ENCODE measurements around the gene PIF1. TPM values are rescaled to one million over a fixed set of nuclear protein-coding genes. Genes with fewer than 3 reads are reported as not detected.

Gene PIF1
- total RNA-seq, 4 donors from 2014 or later, result 0.42 to 5.9 (median 1.5) TPM

DNA sequence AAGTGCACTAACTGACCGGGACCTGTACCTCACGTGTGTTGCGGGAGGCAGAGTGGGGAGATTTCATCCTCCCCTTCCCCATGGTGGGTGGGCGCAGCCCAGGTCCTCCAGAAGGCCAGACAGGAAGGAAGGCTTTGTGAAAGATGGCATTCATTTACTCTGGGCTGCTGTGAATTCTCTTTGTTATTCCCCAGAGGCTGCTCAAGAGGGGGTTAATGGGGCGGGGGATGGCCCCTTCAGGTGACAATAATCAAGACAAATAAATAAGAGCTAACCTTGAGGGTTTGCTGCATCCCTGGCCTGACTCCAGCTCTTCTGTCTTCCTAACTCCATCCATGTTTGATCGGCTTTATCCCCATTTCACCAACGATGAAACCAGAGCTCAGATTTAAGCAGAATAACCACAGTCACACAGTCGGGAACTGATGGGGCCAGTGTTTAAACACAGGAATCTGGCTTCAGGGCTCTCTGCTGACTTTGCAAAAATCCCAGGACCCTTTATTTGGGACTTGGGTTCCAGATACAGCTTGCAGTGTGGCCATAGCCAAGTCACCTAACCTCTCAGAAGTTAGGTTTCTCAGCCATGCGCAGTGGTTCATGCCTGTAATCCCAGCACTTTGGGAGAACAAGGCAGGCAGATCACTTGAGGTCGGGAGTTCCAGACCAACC, 16.5 kb downstream of the PIF1 start:
- WGBS, result 65% methylated on average over 9 of the region's 10 CpGs
- Histone ChIP-seq H3K4me1 (peaks cover 11% of the 10 kb centered on the region), H3K27ac (no peak overlapping the region), H3K36me3 (no peaks in the 10 kb centered on the region), H3K4me3 (no peak overlapping the region), H3K9me3 (no peaks in the 10 kb centered on the region), H3K27me3 (no peaks in the 10 kb centered on the region)
- no peak for DNase-seq (ENCODE audit: low spot score in 2 of 2)
- TF ChIP-seq POLR2A (IDR thresholded peaks at IDR 0.05), result no peak
- TF ChIP-seq POLR2AphosphoS5 (IDR thresholded peaks at IDR 0.05), result no peak
- TF ChIP-seq EP300 (IDR thresholded peaks at IDR 0.05), result no peak
- TF ChIP-seq, protein P1, sequence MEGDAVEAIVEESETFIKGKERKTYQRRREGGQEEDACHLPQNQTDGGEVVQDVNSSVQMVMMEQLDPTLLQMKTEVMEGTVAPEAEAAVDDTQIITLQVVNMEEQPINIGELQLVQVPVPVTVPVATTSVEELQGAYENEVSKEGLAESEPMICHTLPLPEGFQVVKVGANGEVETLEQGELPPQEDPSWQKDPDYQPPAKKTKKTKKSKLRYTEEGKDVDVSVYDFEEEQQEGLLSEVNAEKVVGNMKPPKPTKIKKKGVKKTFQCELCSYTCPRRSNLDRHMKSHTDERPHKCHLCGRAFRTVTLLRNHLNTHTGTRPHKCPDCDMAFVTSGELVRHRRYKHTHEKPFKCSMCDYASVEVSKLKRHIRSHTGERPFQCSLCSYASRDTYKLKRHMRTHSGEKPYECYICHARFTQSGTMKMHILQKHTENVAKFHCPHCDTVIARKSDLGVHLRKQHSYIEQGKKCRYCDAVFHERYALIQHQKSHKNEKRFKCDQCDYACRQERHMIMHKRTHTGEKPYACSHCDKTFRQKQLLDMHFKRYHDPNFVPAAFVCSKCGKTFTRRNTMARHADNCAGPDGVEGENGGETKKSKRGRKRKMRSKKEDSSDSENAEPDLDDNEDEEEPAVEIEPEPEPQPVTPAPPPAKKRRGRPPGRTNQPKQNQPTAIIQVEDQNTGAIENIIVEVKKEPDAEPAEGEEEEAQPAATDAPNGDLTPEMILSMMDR (IDR thresholded peaks at IDR 0.05), result no peak

DNA sequence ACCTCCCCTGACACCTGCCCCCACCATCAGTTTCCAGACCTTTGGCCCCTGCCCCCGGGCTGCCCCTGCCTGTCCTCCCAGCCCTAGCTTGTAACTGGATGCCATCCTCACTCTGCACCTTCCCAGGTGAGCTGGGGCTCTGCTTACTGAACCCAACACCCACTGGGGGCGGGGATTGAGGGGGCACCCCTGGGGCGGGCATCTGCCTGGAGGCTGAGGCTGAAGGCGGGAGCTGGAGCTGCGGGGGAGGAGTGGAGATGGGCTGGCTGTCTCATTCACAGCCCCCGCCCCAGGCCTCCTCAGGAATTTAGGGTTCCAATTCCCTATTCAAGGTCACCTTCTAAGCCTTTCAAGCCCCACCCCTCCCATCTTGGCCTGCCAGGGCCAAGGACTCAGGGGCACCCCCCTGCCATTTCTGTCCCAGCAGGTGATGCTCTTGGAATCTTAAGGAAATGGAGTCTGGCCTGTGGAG, 17.7 kb downstream of the PIF1 start:
- H3K27ac ChIP-seq, result no peak overlapping the region
- H3K36me3 ChIP-seq, result no peaks in the 10 kb centered on the region
- H3K9me3 ChIP-seq, result no peaks in the 10 kb centered on the region
- H3K4me1 ChIP-seq, result peaks cover 11% of the 10 kb centered on the region
- DNase-seq (ENCODE audit: low spot score in 2 of 2), result no peak
- no peaks in the 10 kb centered on the region for H3K27me3 ChIP-seq
- 89% methylated on average over 4 of the region's 6 CpGs for WGBS
- no peak for TF ChIP-seq POLR2AphosphoS5 (IDR thresholded peaks at IDR 0.05)
- H3K4me3 ChIP-seq, result no peak overlapping the region

DNA sequence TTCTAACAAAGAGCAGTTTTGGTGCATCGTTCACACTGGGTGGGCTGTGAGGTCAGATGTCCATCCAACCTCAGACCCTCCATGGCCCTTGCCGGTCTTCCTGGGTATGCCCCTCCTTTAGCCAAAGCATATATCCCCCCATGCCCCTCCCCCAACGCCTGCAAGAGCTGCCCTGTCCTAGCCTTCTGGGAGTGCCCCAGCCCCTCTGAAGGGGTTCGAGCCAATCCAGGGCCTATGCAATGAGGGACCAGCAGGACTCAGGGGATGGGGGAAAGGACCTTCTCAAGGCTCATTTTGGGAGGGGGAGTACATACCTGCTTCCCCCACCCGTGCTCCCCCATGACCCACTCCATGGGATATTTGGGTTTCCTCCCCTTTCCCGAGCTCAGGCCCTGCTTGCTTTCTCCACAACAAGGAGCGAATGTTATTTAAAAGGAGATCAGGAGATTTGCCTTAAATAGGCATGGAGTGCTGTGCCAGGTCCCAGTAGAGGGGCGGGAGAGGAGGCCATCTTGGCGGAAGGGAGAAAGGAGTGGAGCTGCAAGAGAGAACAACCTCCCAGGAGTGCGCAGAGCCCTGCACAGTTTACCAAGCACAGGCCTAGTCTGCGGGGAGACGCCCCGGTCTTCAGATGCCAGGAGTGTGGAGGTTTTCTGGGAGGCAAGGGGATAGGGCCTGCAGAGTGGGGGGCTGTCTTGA, 18.2 kb downstream of the PIF1 start:
- Histone ChIP-seq H3K9me3 (no peaks in the 10 kb centered on the region), H3K4me3 (no peak overlapping the region), H3K36me3 (no peaks in the 10 kb centered on the region), H3K27me3 (no peaks in the 10 kb centered on the region), H3K27ac (no peak overlapping the region), H3K4me1 (peaks cover 11% of the 10 kb centered on the region)
- no peak for DNase-seq (ENCODE audit: low spot score in 2 of 2)
- TF ChIP-seq EP300 (IDR thresholded peaks at IDR 0.05), result no peak
- no peak for TF ChIP-seq POLR2AphosphoS5 (IDR thresholded peaks at IDR 0.05)
- TF ChIP-seq, protein P1 (IDR thresholded peaks at IDR 0.05), result no peak
- TF ChIP-seq POLR2A (IDR thresholded peaks at IDR 0.05), result no peak
- WGBS, result 76% methylated on average over 13 of the region's 13 CpGs

DNA sequence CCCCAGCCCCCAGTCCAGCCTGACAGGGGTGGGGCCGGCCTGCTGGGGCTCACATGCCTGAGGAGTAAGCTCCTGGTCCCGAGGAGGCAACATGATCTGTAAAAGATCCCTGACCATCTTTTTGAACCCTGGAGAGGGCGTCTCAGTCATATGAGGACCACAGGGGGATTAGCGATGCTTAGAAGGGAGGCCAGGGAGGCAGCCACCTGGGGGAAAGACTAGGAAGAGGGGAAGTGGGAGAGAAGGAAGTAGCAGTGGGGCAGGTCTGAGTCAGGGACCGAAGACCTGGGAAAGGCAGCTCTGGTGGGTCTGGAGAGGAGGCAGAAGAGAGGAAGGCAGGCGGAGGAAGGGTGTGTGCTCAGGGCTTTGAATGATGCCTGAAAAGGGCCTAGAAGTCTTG, 18.9 kb downstream of the PIF1 start:
- Histone ChIP-seq H3K4me1 (peaks cover 8% of the 10 kb centered on the region), H3K27me3 (no peaks in the 10 kb centered on the region), H3K36me3 (no peaks in the 10 kb centered on the region), H3K27ac (no peak overlapping the region), H3K4me3 (no peak overlapping the region), H3K9me3 (no peaks in the 10 kb centered on the region)
- TF ChIP-seq EP300 (IDR thresholded peaks at IDR 0.05) (no peak), POLR2AphosphoS5 (IDR thresholded peaks at IDR 0.05) (no peak), POLR2A (IDR thresholded peaks at IDR 0.05) (no peak)
- TF ChIP-seq, protein P1 (IDR thresholded peaks at IDR 0.05), result no peak
- 87% methylated on average over 6 of the region's 6 CpGs for WGBS
- DNase-seq (ENCODE audit: low spot score in 2 of 2), result no peak

DNA sequence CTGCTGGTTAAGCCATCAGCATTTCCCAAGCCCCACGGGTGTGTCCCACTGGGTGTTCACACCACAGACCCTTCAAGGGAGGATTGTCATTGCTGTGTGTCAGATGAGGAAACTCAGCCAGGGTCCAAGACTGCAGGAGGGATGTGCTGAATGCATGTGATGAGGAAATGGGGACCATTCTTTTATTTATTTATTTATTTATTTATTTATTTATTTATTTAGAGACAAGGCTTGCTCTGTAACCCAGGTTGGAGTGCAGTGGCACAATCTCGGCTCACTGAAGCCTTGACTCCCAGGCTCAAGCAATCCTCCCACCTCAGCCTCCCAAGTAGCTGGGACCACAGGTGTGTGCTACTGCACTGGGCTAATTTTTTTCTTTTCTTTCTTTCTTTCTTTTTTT, 20.8 kb downstream of the PIF1 start:
- no peaks in the 10 kb centered on the region for H3K27me3 ChIP-seq
- H3K27ac ChIP-seq, result no peak overlapping the region
- no peak for TF ChIP-seq EP300 (IDR thresholded peaks at IDR 0.05)
- no peak for TF ChIP-seq POLR2AphosphoS5 (IDR thresholded peaks at IDR 0.05)
- TF ChIP-seq POLR2A (IDR thresholded peaks at IDR 0.05), result no peak
- TF ChIP-seq, protein P1 (IDR thresholded peaks at IDR 0.05), result no peak
- no peak for DNase-seq (ENCODE audit: low spot score in 2 of 2)
- no peak overlapping the region for H3K4me3 ChIP-seq
- no peaks in the 10 kb centered on the region for H3K36me3 ChIP-seq
- WGBS, result 50% methylated on average over 2 of the region's 2 CpGs
- no peaks in the 10 kb centered on the region for H3K4me1 ChIP-seq
- H3K9me3 ChIP-seq, result no peaks in the 10 kb centered on the region
